ENCODE results near the gene FUT4. TPM values are rescaled to one million over a fixed set of nuclear protein-coding genes. Genes with fewer than 3 reads are reported as not detected.

FUT4 gene
- total RNA-seq, 1 donor from 2014 or later = 6.1 TPM

DNA sequence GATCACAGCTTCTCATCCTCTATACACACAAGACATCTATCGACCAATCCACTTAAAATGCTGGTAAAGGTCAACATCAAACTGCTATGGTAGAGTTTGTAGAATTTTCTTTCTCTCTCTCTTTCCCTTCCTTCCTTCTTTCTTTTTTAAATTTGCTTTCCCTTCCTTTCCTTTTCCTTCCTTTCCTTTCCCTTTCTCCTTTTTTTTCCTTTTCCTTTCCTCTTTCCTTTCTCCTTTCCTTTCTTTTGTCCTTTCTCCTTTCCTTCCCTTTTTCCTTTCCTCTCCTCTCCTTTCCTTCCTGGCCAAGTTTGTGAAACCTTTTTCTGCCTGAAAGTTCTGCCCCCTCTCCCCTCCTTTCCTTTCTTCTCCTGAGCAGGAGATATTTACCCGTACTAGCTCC, 28.3 kb upstream of the FUT4 start:
- no peak for DNase-seq (ENCODE audit: extremely low spot score in 2 of 2)
- Histone ChIP-seq H3K27me3 (no peaks in the 10 kb centered on the region), H3K9me3 (no peaks in the 10 kb centered on the region), H3K4me3 (no peak overlapping the region), H3K27ac (no peak overlapping the region), H3K4me1 (peaks cover 13% of the 10 kb centered on the region), H3K36me3 (no peaks in the 10 kb centered on the region)
- TF ChIP-seq, protein P1, sequence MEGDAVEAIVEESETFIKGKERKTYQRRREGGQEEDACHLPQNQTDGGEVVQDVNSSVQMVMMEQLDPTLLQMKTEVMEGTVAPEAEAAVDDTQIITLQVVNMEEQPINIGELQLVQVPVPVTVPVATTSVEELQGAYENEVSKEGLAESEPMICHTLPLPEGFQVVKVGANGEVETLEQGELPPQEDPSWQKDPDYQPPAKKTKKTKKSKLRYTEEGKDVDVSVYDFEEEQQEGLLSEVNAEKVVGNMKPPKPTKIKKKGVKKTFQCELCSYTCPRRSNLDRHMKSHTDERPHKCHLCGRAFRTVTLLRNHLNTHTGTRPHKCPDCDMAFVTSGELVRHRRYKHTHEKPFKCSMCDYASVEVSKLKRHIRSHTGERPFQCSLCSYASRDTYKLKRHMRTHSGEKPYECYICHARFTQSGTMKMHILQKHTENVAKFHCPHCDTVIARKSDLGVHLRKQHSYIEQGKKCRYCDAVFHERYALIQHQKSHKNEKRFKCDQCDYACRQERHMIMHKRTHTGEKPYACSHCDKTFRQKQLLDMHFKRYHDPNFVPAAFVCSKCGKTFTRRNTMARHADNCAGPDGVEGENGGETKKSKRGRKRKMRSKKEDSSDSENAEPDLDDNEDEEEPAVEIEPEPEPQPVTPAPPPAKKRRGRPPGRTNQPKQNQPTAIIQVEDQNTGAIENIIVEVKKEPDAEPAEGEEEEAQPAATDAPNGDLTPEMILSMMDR (IDR thresholded peaks at IDR 0.05) = no peak
- no peak for TF ChIP-seq POLR2AphosphoS5 (IDR thresholded peaks at IDR 0.05; ENCODE audit: insufficient read depth in 1 of 2, low read depth in 1 of 2)
- TF ChIP-seq POLR2A (IDR thresholded peaks at IDR 0.05) = no peak
- intact Hi-C loops (cut with DNase I) = loop anchor here (10.0 kb wide), 1 partner anchor 69 kb away; no protein-coding TSS in a partner anchor

DNA sequence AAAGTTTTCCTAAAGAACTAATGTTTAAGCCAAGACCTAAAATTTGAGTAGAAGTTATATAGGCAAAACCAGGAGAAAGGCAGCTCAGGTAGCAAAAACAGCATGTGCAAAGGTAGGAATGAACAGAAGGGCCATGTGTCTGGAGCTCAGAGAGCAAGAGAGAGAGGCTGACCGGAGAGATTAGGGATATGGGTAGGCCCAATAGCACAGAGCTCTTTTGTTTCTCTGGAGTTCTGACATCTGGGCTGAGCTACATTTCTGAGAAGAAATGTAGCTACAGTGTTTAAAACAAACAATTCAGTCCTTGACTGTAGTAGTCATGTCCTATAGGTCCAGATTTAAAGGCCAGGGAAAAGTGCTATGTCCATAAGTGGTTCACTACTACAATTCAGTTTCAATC, 27.0 kb upstream of the FUT4 start:
- no peaks in the 10 kb centered on the region for H3K27me3 ChIP-seq
- H3K4me1 ChIP-seq = peaks cover 12% of the 10 kb centered on the region
- no peaks in the 10 kb centered on the region for H3K9me3 ChIP-seq
- TF ChIP-seq POLR2A (IDR thresholded peaks at IDR 0.05) = no peak
- no peak for TF ChIP-seq POLR2AphosphoS5 (IDR thresholded peaks at IDR 0.05; ENCODE audit: insufficient read depth in 1 of 2, low read depth in 1 of 2)
- TF ChIP-seq, protein P1 (IDR thresholded peaks at IDR 0.05) = no peak
- no peaks in the 10 kb centered on the region for H3K36me3 ChIP-seq
- DNase-seq (ENCODE audit: extremely low spot score in 2 of 2) = no peak
- H3K27ac ChIP-seq = no peak overlapping the region
- no peak overlapping the region for H3K4me3 ChIP-seq
- intact Hi-C loops (cut with DNase I) = loop anchor here (10.0 kb wide), 1 partner anchor 68 kb away; no protein-coding TSS in a partner anchor

GRCh38 chr11:94518300-94518699, 25.4 kb upstream of the FUT4 start:
- Histone ChIP-seq H3K27ac (no peak overlapping the region), H3K4me3 (no peak overlapping the region), H3K36me3 (no peaks in the 10 kb centered on the region), H3K9me3 (no peaks in the 10 kb centered on the region), H3K27me3 (no peaks in the 10 kb centered on the region), H3K4me1 (no peaks in the 10 kb centered on the region)
- no peak for TF ChIP-seq POLR2AphosphoS5 (IDR thresholded peaks at IDR 0.05; ENCODE audit: insufficient read depth in 1 of 2, low read depth in 1 of 2)
- TF ChIP-seq, protein P1 (IDR thresholded peaks at IDR 0.05) = no peak
- TF ChIP-seq POLR2A (IDR thresholded peaks at IDR 0.05) = no peak
- intact Hi-C loops (cut with DNase I) = loop anchor here (10.0 kb wide), 1 partner anchor 67 kb away; no protein-coding TSS in a partner anchor
- no peak for DNase-seq (ENCODE audit: extremely low spot score in 2 of 2)

DNA sequence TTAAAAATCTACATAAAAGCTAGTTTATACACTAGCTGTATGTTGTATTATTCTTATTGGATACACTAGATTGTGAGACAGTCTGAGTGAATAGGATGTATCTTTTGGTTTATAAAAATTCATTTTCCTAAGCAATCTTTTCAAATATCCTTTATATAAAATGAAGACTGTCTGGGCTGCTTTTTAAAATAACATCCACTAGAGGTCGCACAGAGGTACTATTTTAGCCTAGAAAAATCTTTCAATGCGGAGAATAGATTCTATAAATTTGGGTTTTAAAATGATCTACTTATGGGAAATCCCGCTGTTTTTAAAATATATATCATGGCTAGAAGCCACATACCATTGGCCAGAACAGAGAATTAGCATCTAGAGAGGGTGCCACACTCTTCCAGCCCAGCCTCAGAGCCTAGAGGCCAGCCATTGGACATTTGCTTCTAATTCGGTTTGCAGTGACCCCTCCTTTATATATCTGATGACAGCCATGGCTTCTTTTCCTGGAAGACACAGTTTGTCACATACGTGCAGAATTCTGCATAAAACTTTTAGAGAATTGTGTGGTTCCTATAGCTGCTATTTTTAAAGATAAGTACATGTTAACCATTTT, 24.1 kb upstream of the FUT4 start:
- H3K27me3 ChIP-seq = no peaks in the 10 kb centered on the region

More for the DNA sequence above, 24.1 kb upstream of the FUT4 start:
- no peaks in the 10 kb centered on the region for H3K4me1 ChIP-seq
- no peak for TF ChIP-seq POLR2A (IDR thresholded peaks at IDR 0.05)
- TF ChIP-seq POLR2AphosphoS5 (IDR thresholded peaks at IDR 0.05; ENCODE audit: insufficient read depth in 1 of 2, low read depth in 1 of 2) = peak in 1 of 2 donors; percentile 31
- TF ChIP-seq, protein P1 (IDR thresholded peaks at IDR 0.05) = peak in 2 of 3 experiments; percentile 37 to 62
- H3K4me3 ChIP-seq = no peak overlapping the region
- H3K27ac ChIP-seq = no peak overlapping the region
- intact Hi-C loops (cut with DNase I) = loop anchor here (10.0 kb wide), 1 partner anchor 65 kb away; no protein-coding TSS in a partner anchor
- no peaks in the 10 kb centered on the region for H3K9me3 ChIP-seq
- no peaks in the 10 kb centered on the region for H3K36me3 ChIP-seq
- no peak for DNase-seq (ENCODE audit: extremely low spot score in 2 of 2)

All from vagina (tissue), 2 donors.